Measurements from ENCODE around the gene EPB41L3. TPM values are rescaled to one million over a fixed set of nuclear protein-coding genes. Genes with fewer than 3 reads are reported as not detected.
"Not testable (repeated sequence)": the region's sequence is repeated elsewhere in the genome, so short reads cannot be mapped to it uniquely, and the experiment has no call there.

Gene EPB41L3
- total and polyA plus RNA-seq, 2 experiments from 2014 or later = 201 to 886 TPM

DNA sequence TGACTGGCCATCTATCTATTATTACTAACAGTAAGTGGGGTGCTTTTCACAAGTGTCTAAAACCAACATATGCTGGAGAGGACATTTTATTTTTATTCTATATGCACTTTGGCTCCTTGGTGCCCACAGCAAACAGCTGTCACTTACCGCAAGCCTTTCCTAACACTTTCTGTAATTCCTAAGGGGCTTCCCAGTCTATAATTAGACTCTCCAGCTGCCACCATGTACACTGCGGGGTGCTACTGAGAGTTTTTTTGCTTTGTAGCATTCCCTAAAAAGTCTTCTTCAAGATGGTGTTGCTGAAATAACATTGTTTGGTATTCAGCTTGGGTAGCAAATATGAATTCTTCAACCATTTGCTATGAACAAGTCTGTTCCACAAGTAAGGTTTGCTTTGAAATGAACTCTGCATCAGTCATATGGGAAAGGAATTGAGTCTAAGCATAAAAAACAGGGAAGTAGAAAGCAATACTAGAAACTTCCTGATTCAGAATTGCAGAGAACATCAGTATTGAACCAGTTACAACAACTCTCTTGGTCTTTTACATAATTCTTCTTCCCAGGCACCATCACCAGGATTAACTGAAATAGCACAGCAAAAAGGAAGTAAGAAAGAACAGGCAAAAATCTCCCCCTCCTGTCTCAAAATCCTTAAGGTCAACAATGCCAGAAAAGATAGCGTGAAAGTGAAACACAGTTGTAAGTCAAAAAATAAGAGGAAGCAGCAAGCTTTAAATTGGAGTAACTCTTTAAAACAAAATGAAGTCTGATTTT lies 28.6 kb downstream of the EPB41L3 start:
- no peaks in the 10 kb centered on the region for H3K27me3 ChIP-seq

GRCh38 chr18:5513947-5514346 lies 29.9 kb downstream of the EPB41L3 start:
- peaks cover 46% of the 10 kb centered on the region for H3K4me1 ChIP-seq (ENCODE audit: low read depth)
- no peaks in the 10 kb centered on the region for H3K36me3 ChIP-seq
- H3K27me3 ChIP-seq = no peaks in the 10 kb centered on the region
- no peak overlapping the region for H3K27ac ChIP-seq
- TF ChIP-seq CTCF (IDR thresholded peaks at IDR 0.05; ENCODE audit: low read depth, low read length) = no peak
- no peaks in the 10 kb centered on the region for H3K9me3 ChIP-seq (ENCODE audit: low read depth)
- H3K4me3 ChIP-seq = no peak overlapping the region
- DNase-seq (ENCODE audit: low read depth in 1 of 2, low spot score in 1 of 2) = no peak

More for the DNA sequence above, 28.6 kb downstream of the EPB41L3 start:
- Histone ChIP-seq H3K9me3 (ENCODE audit: low read depth) (no peaks in the 10 kb centered on the region), H3K4me1 (ENCODE audit: low read depth) (peaks cover 45% of the 10 kb centered on the region), H3K4me3 (no peak overlapping the region), H3K27ac (peak overlapping the region; percentile 88), H3K36me3 (no peaks in the 10 kb centered on the region)
- TF ChIP-seq CTCF (IDR thresholded peaks at IDR 0.05; ENCODE audit: low read depth, low read length) = no peak
- DNase-seq (ENCODE audit: low read depth in 1 of 2, low spot score in 1 of 2) = peak in 1 of 2 donors; percentile 46

DNA sequence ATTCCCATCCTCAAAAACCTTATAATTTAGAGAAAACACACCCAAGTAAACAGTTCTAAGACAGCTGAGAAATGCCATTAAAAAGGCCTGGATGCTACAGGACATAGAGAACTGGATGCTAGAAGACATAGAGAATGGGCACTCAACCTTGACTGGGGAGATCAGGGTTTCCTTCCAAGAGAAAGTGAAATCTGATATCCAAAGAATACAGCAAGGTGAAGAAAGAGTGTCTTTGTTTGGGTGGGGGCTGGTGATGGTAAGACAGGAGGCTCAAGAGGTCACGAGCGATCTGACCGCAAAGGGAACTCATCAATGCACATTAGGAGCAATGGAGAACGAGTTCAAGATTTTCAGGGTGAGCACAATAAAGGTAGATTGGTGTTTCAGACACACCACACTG lies 31.6 kb downstream of the EPB41L3 start:
- Histone ChIP-seq H3K27me3 (no peaks in the 10 kb centered on the region), H3K27ac (no peak overlapping the region), H3K4me3 (no peak overlapping the region), H3K9me3 (ENCODE audit: low read depth) (no peaks in the 10 kb centered on the region), H3K36me3 (no peaks in the 10 kb centered on the region), H3K4me1 (ENCODE audit: low read depth) (peaks cover 57% of the 10 kb centered on the region)
- no peak for TF ChIP-seq CTCF (IDR thresholded peaks at IDR 0.05; ENCODE audit: low read depth, low read length)
- no peak for DNase-seq (ENCODE audit: low read depth in 1 of 2, low spot score in 1 of 2)

DNA sequence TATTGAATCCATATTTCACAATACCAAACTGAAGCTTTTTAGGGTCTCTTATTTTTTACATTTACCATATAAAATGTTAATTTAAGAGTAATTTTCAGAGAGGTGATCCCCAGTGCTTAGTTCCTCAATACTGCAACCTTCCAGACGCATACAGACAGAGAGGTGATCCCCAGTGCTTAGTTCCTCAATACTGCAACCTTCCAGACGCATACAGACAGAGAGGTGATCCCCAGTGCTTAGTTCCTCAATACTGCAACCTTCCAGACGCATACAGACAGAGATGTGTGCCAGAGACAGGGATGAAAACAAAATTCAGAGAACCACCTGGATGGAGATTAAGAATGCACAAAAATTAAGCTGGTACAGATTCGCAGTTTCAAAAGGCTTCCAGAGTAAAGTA lies 32.3 kb downstream of the EPB41L3 start:
- not testable (repeated sequence) for H3K36me3 ChIP-seq; H3K9me3 ChIP-seq (ENCODE audit: low read depth); H3K27me3 ChIP-seq; DNase-seq (ENCODE audit: low read depth in 1 of 2, low spot score in 1 of 2); H3K4me3 ChIP-seq; H3K27ac ChIP-seq
- H3K4me1 ChIP-seq (ENCODE audit: low read depth) = peaks cover 59% of the 10 kb centered on the region

DNA sequence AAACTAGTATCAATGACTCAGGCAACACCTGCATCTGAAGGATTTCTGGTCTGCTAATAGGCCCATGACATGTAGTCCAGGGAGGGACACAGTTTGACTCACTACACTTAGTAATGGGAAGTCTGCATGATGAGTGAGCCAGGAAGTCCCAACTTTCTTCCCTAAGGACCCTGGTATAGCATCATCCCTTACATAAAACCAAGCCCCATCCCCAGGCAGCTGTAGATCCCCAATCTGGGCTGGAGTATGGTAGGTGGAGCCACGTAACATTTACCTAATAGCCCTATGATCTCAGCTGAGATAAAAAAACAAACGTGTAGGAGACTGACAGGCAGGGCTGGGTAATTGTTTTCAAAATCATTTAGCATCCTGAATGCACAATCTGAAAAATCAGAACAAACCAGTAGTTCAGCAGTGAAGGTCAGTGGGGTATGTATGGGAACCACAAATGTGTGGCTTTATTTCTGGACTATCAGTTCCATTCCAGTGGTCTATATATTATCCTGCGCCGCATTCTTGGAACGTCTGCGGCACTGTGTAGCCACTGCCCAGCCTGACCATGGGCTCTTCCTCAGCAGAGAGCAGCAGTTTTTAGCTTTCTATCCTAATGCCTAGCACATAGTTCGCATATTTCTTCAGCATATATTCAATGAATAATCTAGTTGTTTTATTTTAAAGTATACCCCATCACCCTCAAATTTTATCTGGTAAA lies 33.5 kb downstream of the EPB41L3 start:
- DNase-seq (ENCODE audit: low read depth in 1 of 2, low spot score in 1 of 2) = no peak
- no peaks in the 10 kb centered on the region for H3K36me3 ChIP-seq
- no peaks in the 10 kb centered on the region for H3K27me3 ChIP-seq
- H3K4me3 ChIP-seq = no peak overlapping the region
- H3K4me1 ChIP-seq (ENCODE audit: low read depth) = peaks cover 52% of the 10 kb centered on the region
- no peak for TF ChIP-seq CTCF (IDR thresholded peaks at IDR 0.05; ENCODE audit: low read depth, low read length)
- no peaks in the 10 kb centered on the region for H3K9me3 ChIP-seq (ENCODE audit: low read depth)
- no peak overlapping the region for H3K27ac ChIP-seq

DNA sequence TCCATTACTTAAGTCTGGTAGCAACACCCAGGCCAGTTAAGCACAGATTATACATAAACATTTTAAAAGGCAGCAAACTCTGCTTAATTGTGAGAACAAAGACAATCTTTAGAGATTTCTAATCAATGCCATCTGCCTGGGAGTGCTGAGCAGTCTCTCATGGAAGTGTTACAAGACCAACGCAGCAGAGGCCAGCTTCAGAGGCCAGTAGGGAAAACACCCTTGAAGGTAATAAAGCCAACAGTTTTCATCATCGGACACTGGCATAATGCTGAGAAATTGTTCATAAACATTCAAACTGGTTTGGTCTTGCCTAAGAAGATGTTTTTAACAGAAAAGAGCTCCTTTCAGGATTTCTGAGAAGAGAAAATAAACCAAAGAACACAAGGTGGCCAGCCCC lies 35.0 kb downstream of the EPB41L3 start:
- Histone ChIP-seq H3K4me3 (no peak overlapping the region), H3K4me1 (ENCODE audit: low read depth) (peaks cover 37% of the 10 kb centered on the region), H3K36me3 (no peaks in the 10 kb centered on the region), H3K9me3 (ENCODE audit: low read depth) (no peaks in the 10 kb centered on the region), H3K27me3 (no peaks in the 10 kb centered on the region), H3K27ac (no peak overlapping the region)
- TF ChIP-seq CTCF (IDR thresholded peaks at IDR 0.05; ENCODE audit: low read depth, low read length) = no peak
- no peak for DNase-seq (ENCODE audit: low read depth in 1 of 2, low spot score in 1 of 2)
